Stimulated activated CD8-positive, alpha-beta memory T cell treated with anti-CD3 and anti-CD28 coated beads, Interleukin-15, amount 100 ng/mL, for 24 hours (primary cell): Measurements from ENCODE around the gene TNC.
"Not testable (repeated sequence)": the region's sequence is repeated elsewhere in the genome, so short reads cannot be mapped to it uniquely, and the experiment has no call there.

Source experiments
- DNase-seq: peaks from one replicate; pipeline ENCODE4 v3.0.0-alpha.2; 2020; ENCODE audit warnings: low read depth

The TNC gene

GRCh38 chr9:115134941-115135340, 17.0 kb upstream of the TNC start:
- no peak for DNase-seq

- no peak for DNase-seq
Measured at GRCh38 chr9:115133649-115134048, 15.7 kb upstream of the TNC start.

- no peak for DNase-seq
Measured at GRCh38 chr9:115132648-115133047, 14.7 kb upstream of the TNC start.

GRCh38 chr9:115130176-115130575, 12.2 kb upstream of the TNC start:
- DNase-seq: no peak

- DNase-seq: not testable (repeated sequence)
Measured at GRCh38 chr9:115128726-115129125, 10.8 kb upstream of the TNC start.

- no peak for DNase-seq
Measured at GRCh38 chr9:115127191-115127817, 9.3 kb upstream of the TNC start.

GRCh38 chr9:115126404-115126803, 8.4 kb upstream of the TNC start:
- no peak for DNase-seq

GRCh38 chr9:115122937-115123336, 5.0 kb upstream of the TNC start:
- no peak for DNase-seq

GRCh38 chr9:115121181-115121580, 3.2 kb upstream of the TNC start:
- no peak for DNase-seq

GRCh38 chr9:115118879-115119218, 892 bp upstream of the TNC start:
- no peak for DNase-seq

- DNase-seq: no peak
Measured at GRCh38 chr9:115116421-115117284, 1.3 kb downstream of the TNC start.

- no peak for DNase-seq
Measured at GRCh38 chr9:115115924-115116323, 2.0 kb downstream of the TNC start.

- no peak for DNase-seq
Measured at GRCh38 chr9:115115117-115115880, 2.7 kb downstream of the TNC start.

- no peak for DNase-seq
Measured at GRCh38 chr9:115114546-115114945, 3.4 kb downstream of the TNC start.

- no peak for DNase-seq
Measured at GRCh38 chr9:115114084-115114483, 3.9 kb downstream of the TNC start.

GRCh38 chr9:115111874-115112273, 6.1 kb downstream of the TNC start:
- no peak for DNase-seq

- no peak for DNase-seq
Measured at GRCh38 chr9:115109486-115109885, 8.5 kb downstream of the TNC start.

GRCh38 chr9:115107701-115108100, 10.3 kb downstream of the TNC start:
- no peak for DNase-seq

GRCh38 chr9:115106642-115107041, 11.3 kb downstream of the TNC start:
- no peak for DNase-seq

- no peak for DNase-seq
Measured at GRCh38 chr9:115106001-115106400, 12.0 kb downstream of the TNC start.

GRCh38 chr9:115104908-115105307, 13.0 kb downstream of the TNC start:
- DNase-seq: no peak

GRCh38 chr9:115103746-115104477, 14.0 kb downstream of the TNC start:
- DNase-seq: no peak
